GM19452 (cell line): ENCODE data around the gene MAGI1.

Source experiments
- ATAC-seq: cut with Tn5 transposase; IDR thresholded peaks from one replicate; pipeline ENCODE4 v1.9.1; 2021; ENCODE audit not compliant: unreplicated experiment

MAGI1 gene

DNA sequence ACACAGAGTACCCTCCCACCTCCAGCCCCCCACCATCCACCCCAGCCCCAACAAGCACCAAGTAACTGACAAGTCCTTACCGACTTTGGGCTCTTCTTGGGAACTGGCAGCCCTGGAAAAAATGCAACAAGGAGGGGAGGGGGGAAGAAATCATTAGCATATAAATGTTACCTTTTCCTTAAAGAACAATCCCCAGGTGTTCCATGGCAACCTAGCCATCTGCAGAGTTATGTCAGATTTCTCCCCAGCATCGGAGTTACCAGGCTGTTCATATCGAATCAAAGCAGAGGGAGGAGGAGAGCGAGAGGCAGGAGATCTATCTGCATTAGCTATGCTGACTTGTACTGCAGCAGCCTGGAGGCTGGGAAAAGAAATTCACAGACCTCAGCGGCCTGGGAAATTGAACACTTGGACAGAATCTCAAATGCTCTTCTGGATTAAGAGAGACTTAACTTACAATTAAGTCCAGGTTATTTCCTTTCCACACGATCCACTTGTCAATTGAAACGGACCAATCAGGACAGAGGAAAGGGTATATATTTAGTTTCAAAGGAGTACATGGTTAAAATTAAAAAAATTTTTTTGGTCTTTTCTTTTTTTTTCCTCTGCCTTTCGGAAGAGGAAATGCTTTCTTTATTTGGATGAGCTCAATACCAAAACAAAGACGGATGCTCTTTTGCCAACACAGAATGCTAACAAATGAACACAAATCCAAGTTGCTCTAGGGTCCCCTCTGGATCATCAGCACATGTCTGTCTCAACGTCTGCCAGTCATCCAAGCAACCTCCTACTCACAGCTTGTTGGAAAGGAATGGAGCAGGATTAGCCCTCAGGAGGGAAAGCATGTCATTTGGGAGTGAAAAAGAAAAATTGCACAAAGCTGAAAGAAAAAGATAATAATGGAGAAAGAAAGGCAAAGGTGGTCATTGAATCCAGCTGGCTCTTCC, 637.1 kb downstream of the MAGI1 start:
- ATAC-seq, result no peak

DNA sequence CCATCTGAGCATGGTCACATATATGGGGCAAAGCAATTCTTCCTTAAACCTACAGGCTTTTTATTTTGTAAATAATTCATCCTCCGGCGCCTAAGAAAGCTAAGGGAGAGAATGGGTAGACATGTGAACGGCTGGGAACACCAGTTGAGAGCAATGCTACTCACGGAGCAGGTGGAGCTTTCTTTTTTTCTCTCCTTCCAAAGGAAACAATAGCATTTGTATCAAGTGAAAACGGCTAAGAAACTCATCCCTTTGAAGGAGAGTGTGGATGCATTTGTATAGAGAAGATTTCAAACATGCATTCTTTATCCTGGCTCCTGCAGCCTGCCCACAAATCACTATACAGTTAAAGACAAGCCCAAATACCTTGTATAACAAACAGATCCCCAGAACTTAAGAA, 637.8 kb downstream of the MAGI1 start:
- ATAC-seq, result no peak

DNA sequence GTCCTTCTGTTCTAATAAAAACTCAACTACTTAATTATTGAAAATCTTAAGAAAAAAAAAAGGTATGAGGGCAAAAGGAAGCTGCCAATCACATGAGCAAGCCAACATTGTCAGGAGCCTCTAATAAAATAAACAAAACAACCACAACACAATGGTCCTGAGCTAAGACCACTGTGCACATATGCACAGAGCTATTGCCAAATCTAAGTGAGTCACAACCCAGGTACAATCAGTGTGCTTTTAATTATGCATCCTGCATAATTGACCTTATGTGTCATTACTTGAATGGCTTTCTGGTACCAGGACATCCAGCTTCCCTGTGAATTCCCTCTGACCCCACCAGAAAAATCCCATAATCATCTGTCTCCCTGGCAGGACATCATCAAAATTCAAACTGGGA, 639.8 kb downstream of the MAGI1 start:
- no peak for ATAC-seq

DNA sequence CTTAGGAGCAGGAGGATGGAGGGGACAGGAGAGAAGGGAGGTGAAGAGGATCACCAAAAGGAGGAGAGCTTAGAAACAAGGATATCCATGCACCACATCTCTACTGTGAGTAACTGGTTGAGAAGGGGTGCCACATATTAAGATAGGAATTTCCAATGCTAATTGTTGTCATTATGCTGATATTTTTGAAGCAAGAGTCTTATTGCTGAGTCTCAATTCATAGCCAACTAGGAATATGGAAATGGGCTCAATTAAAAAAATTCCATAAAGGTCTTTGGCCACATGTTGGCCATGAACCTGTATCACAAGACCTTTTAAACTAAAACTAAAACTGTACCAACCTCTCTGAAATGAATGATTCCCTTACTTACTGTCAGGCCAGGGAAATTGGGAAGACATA, 642.6 kb downstream of the MAGI1 start:
- no peak for ATAC-seq

DNA sequence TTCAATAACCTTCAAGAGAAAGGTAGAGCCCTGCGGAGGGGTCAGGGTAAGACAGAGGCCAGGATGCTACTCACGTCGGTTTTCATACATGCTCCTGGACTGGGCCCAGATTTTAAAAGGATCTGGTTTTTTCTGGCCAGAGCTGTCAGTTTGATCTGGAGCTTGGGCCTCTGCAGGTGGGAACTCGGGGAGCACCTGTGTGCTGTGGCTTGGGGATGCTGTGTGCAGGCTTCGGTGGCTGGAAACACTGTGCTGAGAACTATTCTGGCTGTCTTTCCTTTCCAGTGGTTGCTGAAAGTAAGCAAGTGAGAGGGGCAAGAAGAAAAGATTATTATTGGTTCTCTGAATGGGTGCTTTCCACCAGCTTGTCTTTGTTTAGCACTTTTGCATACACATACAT, 647.6 kb downstream of the MAGI1 start:
- no peak for ATAC-seq

DNA sequence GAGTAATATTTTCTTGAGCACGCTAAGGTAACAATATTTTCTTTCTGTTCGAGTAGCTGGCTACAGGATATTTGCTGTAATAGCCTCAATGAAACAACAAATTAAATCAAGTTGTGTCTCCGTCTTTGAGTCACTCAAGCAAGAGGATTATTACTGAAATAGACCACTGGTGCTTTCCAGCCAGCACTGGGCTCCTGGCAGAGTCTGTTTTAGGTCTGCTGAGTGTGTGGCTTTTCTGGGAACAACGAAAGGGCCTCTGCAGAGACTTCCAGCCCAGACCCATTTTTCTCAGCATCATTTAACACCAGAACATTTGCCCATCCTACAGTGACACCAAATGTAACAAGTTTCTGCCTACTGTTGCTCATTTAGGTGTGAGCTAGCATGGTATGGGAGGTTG, 652.9 kb downstream of the MAGI1 start:
- ATAC-seq, result no peak

DNA sequence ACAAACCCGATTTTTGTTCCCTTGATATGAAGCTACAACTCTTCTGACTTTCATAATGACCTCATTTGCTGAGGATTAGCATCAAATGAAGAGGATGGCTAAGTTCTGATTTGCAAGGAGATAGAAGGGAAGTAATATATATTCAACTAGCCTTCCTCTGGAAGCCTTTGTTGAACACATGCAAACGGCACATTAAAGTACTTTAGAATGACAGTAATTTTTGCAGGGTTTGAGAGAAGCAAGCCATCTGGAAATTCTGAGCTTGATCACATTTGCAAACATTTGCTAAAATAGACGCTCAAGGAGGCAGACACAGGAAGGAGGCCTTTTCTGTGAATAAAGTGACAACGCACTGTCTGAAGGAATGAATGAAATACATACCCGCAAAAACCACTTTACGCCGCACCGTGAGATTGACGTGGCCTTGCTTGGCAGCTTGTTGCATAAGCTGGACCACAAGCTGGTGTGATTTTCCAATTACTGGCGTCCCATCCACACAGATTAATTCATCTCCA, 657.2 kb downstream of the MAGI1 start:
- no peak for ATAC-seq

DNA sequence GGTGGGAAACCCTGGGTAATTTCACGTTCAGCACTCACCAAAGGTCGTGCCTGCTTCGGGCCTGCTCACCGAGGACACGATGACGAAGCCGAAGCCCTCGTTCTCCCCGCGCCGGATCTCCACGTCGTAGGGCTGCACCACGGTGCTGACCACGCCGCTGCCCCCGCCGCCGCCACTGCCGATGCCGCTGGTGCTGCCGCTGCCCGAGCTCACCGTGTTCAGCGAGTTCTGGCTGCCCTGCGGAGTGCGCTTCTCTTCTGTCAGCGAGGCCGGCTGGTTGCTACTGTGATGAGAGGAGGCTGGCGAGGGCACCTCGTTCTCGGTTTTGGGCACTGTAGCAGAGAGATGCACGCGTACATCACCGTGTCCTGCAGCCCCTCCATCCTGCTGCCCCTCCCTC, 659.5 kb downstream of the MAGI1 start:
- no peak for ATAC-seq

DNA sequence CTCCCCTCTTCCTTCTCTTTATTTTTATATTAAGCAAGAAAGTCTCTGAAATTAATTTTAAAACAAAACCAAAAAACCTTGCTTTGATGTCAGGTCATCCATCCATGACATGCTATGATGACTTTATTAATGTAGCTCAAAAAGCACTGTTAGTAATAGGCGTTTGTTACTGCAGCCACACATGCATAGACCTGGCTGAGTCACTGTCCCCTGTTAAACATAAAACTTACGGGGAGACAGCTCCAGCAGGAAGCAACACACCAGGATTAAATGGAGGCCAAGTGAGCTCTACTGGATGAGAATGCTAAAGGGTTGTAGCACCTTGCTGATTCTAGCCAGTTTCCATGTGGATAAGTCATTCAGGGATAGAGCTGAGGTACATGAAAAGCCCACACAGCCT, 661.1 kb downstream of the MAGI1 start:
- no peak for ATAC-seq

DNA sequence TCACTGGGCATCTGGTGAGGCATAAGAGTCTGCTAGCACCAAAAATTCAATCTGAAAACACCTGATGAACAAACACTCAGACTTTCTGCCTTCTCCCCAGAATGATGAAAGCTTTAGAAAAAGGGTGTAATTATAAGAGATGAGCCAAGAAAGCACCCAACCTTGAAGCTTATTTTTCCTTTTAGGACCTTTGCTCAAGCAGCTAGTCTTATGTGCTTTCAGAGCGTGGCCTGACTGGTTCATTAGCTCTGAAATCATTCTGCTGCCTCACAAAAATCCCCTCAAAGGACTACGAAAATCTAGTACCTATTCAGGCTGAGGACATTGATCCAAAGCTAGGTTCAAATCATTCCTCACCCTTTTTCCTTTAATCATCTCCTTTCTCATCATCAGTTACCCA, 662.3 kb downstream of the MAGI1 start:
- ATAC-seq, result no peak

DNA sequence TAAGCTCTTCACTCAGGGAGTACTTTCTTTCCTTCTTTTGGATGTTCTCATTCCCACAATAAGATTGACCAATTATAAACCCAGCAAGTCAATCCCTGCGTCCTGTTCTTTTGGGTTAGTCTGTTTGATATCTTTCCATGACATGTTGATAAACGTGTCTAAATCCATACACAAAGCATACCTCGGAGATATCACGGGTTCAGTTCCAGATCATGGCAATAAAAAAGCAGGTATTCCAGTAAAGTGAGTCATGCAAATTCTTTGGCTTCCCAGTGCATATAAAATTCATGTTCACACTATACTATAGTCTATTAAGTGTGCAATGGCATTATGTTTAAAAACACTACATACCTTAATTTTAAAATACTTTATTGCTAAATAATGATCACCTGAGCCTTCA, 667.7 kb downstream of the MAGI1 start:
- ATAC-seq, result no peak

DNA sequence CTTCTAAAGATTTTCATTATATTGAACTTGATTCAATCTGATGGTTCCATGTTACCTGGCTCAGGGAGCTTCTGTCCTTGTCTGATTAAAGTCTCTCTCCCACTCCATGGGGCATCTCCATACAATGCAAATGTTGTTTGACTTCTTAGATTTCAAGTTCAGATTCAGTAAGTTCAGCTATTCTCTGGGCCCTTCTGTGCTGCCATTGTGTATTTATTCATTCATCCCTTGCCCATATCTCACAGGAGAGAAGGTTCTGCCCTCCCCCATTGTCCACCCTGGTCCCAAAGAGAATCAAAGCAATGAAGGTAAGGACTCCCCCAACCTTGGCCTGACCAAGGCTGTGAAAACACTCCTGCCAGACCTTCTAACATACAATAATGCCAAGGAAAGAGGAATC, 669.9 kb downstream of the MAGI1 start:
- no peak for ATAC-seq

DNA sequence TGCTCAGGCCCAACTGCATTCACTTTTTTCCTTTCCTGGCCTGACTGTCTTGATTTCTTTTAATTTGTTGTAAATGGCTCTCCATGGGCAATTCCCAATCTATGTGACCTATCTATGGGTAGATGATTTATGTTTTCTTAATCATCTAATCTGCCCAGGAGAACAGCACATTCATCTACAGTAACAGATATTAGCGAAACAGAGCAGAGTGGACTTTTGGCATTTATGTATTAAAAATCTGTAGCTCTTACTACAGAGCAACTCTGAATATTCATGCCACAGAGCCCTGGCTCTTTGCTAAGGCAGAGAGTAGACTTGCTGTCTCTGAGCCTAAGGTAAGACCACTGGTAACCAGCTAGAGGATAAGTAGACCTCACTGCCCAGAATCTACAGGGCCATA, 676.0 kb downstream of the MAGI1 start:
- ATAC-seq, result no peak

DNA sequence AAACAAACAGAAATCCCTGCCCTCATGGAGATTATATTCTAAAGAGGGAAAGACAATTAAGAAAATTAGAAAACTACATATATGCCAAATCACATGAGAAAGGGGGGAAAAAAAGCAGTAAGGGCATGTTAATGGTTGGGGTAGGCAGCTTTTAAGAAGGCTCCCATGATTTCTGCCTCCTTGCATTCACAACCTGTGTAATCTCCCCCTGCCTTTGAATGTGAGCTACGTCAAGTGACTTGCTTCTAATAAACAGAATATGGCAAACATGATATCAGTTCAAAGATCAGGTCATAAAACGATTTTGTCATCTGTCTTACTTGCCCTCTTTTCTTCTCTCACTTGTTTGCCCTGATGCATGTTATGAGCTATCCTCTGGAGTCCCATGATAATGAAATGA, 677.3 kb downstream of the MAGI1 start:
- no peak for ATAC-seq

DNA sequence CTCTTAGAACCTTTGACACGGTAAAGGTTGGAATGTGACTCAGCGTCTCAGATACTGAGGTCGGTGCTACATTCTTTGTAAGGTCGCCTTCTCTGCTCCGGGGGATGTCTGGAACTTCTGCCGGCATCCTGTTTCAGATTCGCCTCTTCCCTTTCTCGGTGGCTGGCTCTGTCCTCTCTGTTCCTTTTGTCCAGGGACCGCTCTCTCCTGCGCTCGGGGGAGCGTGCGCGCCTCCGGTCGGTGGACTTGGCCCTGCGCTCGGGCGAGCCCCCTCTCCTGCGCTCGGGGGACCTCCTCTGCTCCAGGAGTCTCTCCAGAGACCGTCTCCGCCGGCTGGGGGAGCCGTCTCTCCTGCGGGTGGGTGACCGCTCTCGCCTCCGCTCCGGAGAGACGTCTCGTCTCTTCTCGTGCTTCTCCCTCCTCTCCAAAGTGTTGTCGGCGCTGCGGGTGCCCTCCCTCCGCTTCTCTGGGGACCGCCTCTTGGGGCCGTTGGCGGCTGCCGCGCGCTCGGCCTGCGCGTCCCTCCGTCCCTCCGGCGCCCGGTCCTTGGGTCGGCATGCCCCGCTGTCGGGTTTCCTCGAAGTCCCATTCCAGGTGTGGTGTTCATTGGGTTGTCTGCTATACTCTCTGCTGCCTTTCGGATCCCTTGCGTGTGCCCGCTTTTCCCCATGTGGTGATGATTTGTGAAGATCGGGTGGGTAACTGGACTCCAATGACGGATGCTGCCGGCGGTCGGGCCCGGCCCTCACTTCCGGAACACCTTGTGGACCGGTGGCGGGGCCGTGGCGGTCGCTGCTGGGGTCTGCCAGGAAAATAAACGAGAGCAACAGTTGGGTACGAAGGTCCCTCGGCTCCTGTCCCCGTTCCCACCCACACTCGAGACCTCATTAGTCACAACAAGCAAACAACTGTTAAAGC, 682.1 kb downstream of the MAGI1 start:
- no peak for ATAC-seq

DNA sequence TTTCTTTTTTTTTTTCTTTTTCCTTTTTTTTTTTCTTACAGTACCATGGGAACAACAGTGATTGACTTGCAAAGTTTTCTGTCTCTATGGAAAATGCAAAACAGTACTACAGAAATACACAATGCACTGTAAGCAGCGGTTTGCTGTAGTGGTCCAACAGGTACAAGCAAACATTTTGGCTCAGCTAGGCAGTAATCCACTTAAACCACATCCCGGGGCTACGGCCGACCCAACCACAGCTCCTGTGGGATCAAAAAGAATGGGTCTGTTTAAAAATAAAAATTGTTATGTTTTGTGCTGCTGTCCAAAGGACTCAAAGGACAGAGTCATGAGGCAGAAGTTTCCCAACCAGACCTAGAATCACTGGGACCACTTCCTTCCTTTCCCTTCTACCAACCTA, 683.8 kb downstream of the MAGI1 start:
- no peak for ATAC-seq

DNA sequence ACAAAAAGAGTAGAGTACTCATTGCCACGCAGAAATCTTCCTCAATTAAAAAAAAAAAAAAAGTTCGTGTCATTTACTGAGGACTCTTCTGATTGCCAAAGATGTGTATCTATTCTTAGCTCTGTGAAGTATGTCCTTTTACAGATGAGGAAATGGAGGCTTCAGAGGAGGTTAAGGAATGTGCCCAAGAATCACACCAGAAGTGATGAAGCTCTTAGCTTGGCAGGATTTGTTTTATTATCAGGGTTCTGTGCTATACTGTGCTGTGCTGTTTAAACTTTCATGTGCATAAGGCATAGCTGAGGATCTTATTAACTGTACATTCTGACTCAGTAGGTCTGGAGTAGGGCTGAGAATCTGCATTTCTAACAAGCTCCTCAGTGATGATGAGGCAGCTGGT, 685.8 kb downstream of the MAGI1 start:
- ATAC-seq, result no peak

DNA sequence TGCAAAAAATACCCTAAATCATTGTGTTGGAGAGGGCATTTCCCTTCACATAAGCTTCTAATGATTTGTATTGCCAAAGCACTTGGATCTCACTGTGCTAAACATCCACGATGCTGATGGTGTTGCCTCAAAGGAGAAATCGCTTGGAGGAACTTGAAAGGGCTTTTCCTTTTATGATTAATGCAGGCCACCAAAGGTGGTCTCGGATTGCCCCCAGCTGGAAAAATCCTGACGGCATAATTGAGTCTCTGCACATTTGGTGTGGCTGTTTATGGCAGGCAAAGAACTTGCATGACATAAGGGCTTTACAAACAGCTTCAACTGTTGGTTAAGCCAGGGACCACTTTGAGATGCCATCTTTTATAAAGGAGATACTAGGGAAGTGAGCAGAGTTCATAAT, 687.0 kb downstream of the MAGI1 start:
- ATAC-seq, result no peak

DNA sequence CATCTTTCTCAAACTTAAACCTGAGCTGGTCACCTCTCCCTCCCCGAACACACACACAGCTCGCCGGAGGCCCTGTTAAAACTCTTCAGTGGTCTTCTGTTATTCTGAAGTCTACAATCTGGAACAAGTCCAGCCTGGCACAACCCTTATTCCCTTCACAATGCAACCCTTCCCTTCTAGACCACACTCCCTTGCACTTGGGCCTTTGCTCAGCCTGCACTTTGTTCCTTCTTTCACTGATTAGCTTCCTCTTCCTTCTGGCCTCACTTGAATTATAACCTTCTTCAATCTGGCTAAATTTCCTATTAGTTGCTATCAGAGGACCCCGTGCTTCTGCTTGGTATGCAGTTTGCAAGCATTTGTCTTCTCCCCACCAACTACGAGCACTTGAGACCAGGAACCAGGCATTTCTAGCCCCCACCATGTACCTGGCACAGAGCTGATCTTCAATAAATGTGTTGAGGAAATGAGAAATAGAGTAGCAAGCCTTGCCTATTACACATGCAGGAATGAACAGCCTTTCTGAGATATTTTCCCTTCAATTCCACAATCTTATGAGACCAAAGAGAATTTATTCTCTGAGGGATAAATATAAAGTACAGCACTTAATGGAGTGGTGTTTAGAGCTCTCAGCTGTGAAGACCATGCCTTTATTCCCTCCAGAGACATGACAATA, 687.8 kb downstream of the MAGI1 start:
- no peak for ATAC-seq

DNA sequence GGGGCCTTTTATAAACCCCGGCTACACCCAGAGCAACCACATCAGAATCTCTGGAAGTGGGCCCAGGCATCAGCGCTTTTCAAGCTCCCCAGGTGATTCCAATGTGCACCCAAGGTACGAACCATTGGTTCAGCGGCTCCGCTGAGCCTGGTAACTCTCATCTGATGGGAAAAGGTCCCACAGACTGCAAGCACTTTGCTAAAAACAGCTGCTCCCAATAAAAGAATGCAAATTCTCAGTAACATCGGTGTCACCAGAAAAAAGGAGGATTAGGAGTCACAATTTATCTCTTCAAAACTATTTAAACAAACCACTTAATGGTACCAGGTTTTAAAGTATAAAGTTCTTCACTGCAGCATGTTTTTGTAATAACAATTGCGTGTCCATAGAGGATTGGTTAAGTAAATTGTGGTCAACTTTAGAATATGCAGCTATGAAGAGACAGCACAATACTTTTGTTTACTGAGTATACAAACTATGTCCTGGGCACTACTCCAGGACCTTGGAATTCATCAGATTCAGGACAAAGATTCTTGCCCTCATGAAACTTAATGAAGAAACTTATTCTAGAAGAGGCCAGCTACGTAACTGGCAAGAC, 690.2 kb downstream of the MAGI1 start:
- ATAC-seq, result no peak

DNA sequence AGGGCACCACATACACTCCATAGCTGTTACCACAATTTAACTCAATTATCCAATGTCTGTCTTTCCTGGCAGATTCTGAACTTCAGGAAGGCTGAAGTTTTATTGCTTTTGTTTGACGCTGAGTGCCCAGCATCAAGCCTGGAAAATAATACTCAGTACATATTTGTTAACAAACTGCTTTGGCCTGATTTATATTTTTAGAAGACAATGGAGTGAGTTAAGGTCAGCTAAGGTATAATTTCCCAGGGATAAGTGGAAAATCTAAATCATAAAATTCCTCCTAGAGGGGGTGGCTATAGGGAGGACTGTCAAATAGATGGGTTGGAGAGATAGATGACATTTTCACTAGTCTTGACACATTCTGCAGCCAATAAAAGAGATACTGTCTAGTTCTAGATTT, 691.6 kb downstream of the MAGI1 start:
- ATAC-seq, result no peak
